Neuronal stem cell (in vitro differentiated cells): ENCODE results near the gene FAM117B.

Experiments
- DNase-seq: peaks from one replicate; pipeline ENCODE4 v3.0.0-alpha.2; 2013; ENCODE audit warnings: low spot score
- H2AFZ ChIP-seq: one replicate; pipeline ENCODE4 v1.6.1; 2013; ENCODE audit warnings: mild to moderate bottlenecking, low read length, inconsistent platforms
- H2AK5ac ChIP-seq: 2 replicates; pipeline ENCODE4 v1.6.1; 2013; ENCODE audit warnings: low read depth, mild to moderate bottlenecking, inconsistent platforms, low read length, moderate library complexity, mixed read lengths
- H2BK120ac ChIP-seq: 2 replicates; pipeline ENCODE4 v1.6.1; 2013; ENCODE audit warnings: low read depth, mild to moderate bottlenecking, inconsistent platforms, low read length, moderate library complexity, mixed read lengths
- H2BK12ac ChIP-seq: one replicate; pipeline ENCODE4 v1.6.1; 2013; ENCODE audit warnings: low read length, inconsistent platforms
- H2BK15ac ChIP-seq: 2 replicates; pipeline ENCODE4 v1.6.1; 2013; ENCODE audit warnings: mild to moderate bottlenecking, low read length, inconsistent platforms, mixed read lengths
- H2BK5ac ChIP-seq: one replicate; pipeline ENCODE4 v1.6.1; 2013; ENCODE audit warnings: inconsistent platforms, mild to moderate bottlenecking, low read length, moderate library complexity
- H3K14ac ChIP-seq: one replicate; pipeline ENCODE4 v1.6.1; 2013; ENCODE audit warnings: low read length, inconsistent platforms
- H3K18ac ChIP-seq: 2 replicates; pipeline ENCODE4 v1.6.1; 2013; ENCODE audit warnings: low read length, inconsistent platforms
- H3K23ac ChIP-seq: 2 replicates; pipeline ENCODE4 v1.6.1; 2013; ENCODE audit warnings: low read depth, mild to moderate bottlenecking, mixed read lengths, low read length, inconsistent platforms; ENCODE audit not compliant: poor library complexity
- H3K27ac ChIP-seq: replicated peaks from 3 replicates; pipeline ENCODE4 v1.5.1; 2013; ENCODE audit warnings: low read length, inconsistent platforms
- H3K27me3 ChIP-seq, 3 experiments: 2 replicates each; pipeline ENCODE4 v1.6.1; 2013; ENCODE audit warnings: low read length in 3 of 3, mild to moderate bottlenecking in 2 of 3, inconsistent platforms in 1 of 3, low read depth in 1 of 3, mixed read lengths in 1 of 3, moderate library complexity in 1 of 3; ENCODE audit not compliant: control insufficient read depth in 3 of 3, insufficient read depth in 3 of 3
- H3K36me3 ChIP-seq, 2 donors: replicated peaks in 1 of 2; 2 replicates each; pipeline ENCODE4 v1.6.1; 2013; ENCODE audit warnings: low read length in 2 of 2; ENCODE audit not compliant: control insufficient read depth in 2 of 2, insufficient read depth in 2 of 2
- H3K4ac ChIP-seq: 2 replicates; pipeline ENCODE4 v1.6.1; 2013; ENCODE audit warnings: inconsistent platforms, mild to moderate bottlenecking, low read length, moderate library complexity
- H3K4me1 ChIP-seq, 2 donors: 1 replicate in 1 of 2; 2 replicates in 1 of 2; pipeline ENCODE4 v1.6.1; 2013; ENCODE audit warnings: low read length in 2 of 2, low read depth in 1 of 2; ENCODE audit not compliant: control insufficient read depth in 2 of 2, insufficient read depth in 1 of 2
- H3K4me2 ChIP-seq: one replicate; pipeline ENCODE4 v1.6.1; 2013; ENCODE audit warnings: mild to moderate bottlenecking, low read length, inconsistent platforms; ENCODE audit not compliant: insufficient read depth, poor library complexity, severe bottlenecking
- H3K4me3 ChIP-seq, 2 donors: 2 replicates each; pipeline ENCODE4 v1.5.1; 2013; ENCODE audit warnings: low read length in 2 of 2, mild to moderate bottlenecking in 2 of 2, inconsistent platforms in 1 of 2, moderate library complexity in 1 of 2
- H3K79me1 ChIP-seq: one replicate; pipeline ENCODE4 v1.6.1; 2013; ENCODE audit warnings: low read depth, mild to moderate bottlenecking, inconsistent platforms, low read length, moderate library complexity
- H3K9ac ChIP-seq: one replicate; pipeline ENCODE4 v1.6.1; 2013; ENCODE audit warnings: mild to moderate bottlenecking, low read depth, low read length, inconsistent platforms; ENCODE audit not compliant: poor library complexity
- H3K9me3 ChIP-seq, 2 donors: replicated peaks in 1 of 2; 2 replicates each; pipeline versions ENCODE3 to v1.6.1; 2013; ENCODE audit warnings: low read length in 2 of 2, mild to moderate bottlenecking in 2 of 2, inconsistent platforms in 1 of 2, low read depth in 1 of 2, mixed read lengths in 1 of 2, moderate library complexity in 1 of 2; ENCODE audit not compliant: control insufficient read depth in 2 of 2, insufficient read depth in 1 of 2
- H4K8ac ChIP-seq: one replicate; pipeline ENCODE4 v1.6.1; 2013; ENCODE audit warnings: low read depth, mild to moderate bottlenecking, inconsistent platforms, low read length, moderate library complexity
- H4K91ac ChIP-seq: one replicate; pipeline ENCODE4 v1.6.1; 2013; ENCODE audit warnings: low read length, low read depth, mild to moderate bottlenecking, inconsistent platforms; ENCODE audit not compliant: poor library complexity
- WGBS, 2 donors: extraction: QIAGEN DNeasy Blood & Tissue Kit; methylation state at CpG; one replicate each; pipeline ENCODE4 v1.1.7; 2013; ENCODE audit warnings: missing lambda C conversion rate in 2 of 2, mixed read lengths in 1 of 2; ENCODE audit not compliant: insufficient read length in 2 of 2, insufficient replicate concordance in 1 of 2; ENCODE audit errors: extremely low coverage in 2 of 2; 5-methylcytosine and 5-hydroxymethylcytosine counted together

Gene FAM117B

GRCh38 chr2:202758604-202759003, 123.8 kb downstream of the FAM117B start:
- no CpG with 5 or more reads among the region's 2 CpGs for WGBS, 2 donors

GRCh38 chr2:202760848-202761247, 126.1 kb downstream of the FAM117B start:
- Histone ChIP-seq H4K8ac (no peak overlapping the region), H3K27ac (no peak overlapping the region), H3K23ac (no peak overlapping the region), H2AFZ (no peak overlapping the region), H3K4me1 (no peaks in the 10 kb centered on the region), H3K18ac (no peak overlapping the region), H2BK15ac (no peak overlapping the region), H4K91ac (no peak overlapping the region), H3K79me1 (no peaks in the 10 kb centered on the region), H3K4me3 (no peak overlapping the region), H2BK12ac (no peak overlapping the region), H3K14ac (no peak overlapping the region), H2AK5ac (no peak overlapping the region), H3K4ac (no peak overlapping the region), H3K36me3 (peaks cover 11 to 87% of the 10 kb centered on the region in 2 donors), H3K9me3 (no peaks in the 10 kb centered on the region), H3K9ac (no peak overlapping the region), H3K4me2 (no peak overlapping the region), H2BK5ac (no peak overlapping the region), H2BK120ac (no peak overlapping the region), H3K27me3 (no peaks in the 10 kb centered on the region)
- no CpG with 5 or more reads among the region's 2 CpGs for WGBS, 2 donors
- no peak for DNase-seq

More at GRCh38 chr2:202758604-202759003, 123.8 kb downstream of the FAM117B start:
- H2AFZ ChIP-seq: no peak overlapping the region
- no peak overlapping the region for H3K4me3 ChIP-seq
- H2BK12ac ChIP-seq: no peak overlapping the region
- H3K4me2 ChIP-seq: no peak overlapping the region
- no peak overlapping the region for H3K23ac ChIP-seq
- no peaks in the 10 kb centered on the region for H3K79me1 ChIP-seq
- no peak overlapping the region for H3K4ac ChIP-seq
- H2BK5ac ChIP-seq: no peak overlapping the region
- no peak overlapping the region for H4K8ac ChIP-seq
- no peak overlapping the region for H3K14ac ChIP-seq
- no peak overlapping the region for H4K91ac ChIP-seq
- H3K9ac ChIP-seq: no peak overlapping the region
- no peaks in the 10 kb centered on the region for H3K27me3 ChIP-seq
- H3K36me3 ChIP-seq: peaks cover 6 to 73% of the 10 kb centered on the region in 2 donors
- no peak overlapping the region for H3K18ac ChIP-seq
- no peak overlapping the region for H2BK120ac ChIP-seq
- no peak for DNase-seq
- no peaks in the 10 kb centered on the region for H3K9me3 ChIP-seq
- no peaks in the 10 kb centered on the region for H3K4me1 ChIP-seq
- no peak overlapping the region for H2AK5ac ChIP-seq
- no peak overlapping the region for H3K27ac ChIP-seq
- no peak overlapping the region for H2BK15ac ChIP-seq

- H3K9me3 ChIP-seq: no peaks in the 10 kb centered on the region
Measured at GRCh38 chr2:202762556-202762955, 127.8 kb downstream of the FAM117B start.

GRCh38 chr2:202763916-202764315, 129.1 kb downstream of the FAM117B start:
- H2AK5ac ChIP-seq: no peak overlapping the region

More at GRCh38 chr2:202762556-202762955, 127.8 kb downstream of the FAM117B start:
- H2BK120ac ChIP-seq: no peak overlapping the region
- H3K36me3 ChIP-seq: peaks cover 6 to 82% of the 10 kb centered on the region in 2 donors
- no peak overlapping the region for H3K9ac ChIP-seq
- H2BK15ac ChIP-seq: no peak overlapping the region
- H4K91ac ChIP-seq: no peak overlapping the region
- no peak overlapping the region for H3K4me3 ChIP-seq
- H3K4me2 ChIP-seq: no peak overlapping the region
- WGBS, 2 donors: no CpG with 5 or more reads among the region's 4 CpGs
- no peak overlapping the region for H2BK5ac ChIP-seq
- no peak overlapping the region for H4K8ac ChIP-seq
- no peaks in the 10 kb centered on the region for H3K79me1 ChIP-seq
- no peak overlapping the region for H3K23ac ChIP-seq
- H3K18ac ChIP-seq: no peak overlapping the region
- no peak overlapping the region for H2AFZ ChIP-seq
- no peak for DNase-seq
- no peak overlapping the region for H2AK5ac ChIP-seq
- no peak overlapping the region for H3K27ac ChIP-seq
- H3K27me3 ChIP-seq: no peaks in the 10 kb centered on the region
- H2BK12ac ChIP-seq: no peak overlapping the region
- H3K4me1 ChIP-seq: no peaks in the 10 kb centered on the region
- H3K14ac ChIP-seq: no peak overlapping the region
- H3K4ac ChIP-seq: no peak overlapping the region

More at GRCh38 chr2:202763916-202764315, 129.1 kb downstream of the FAM117B start:
- Histone ChIP-seq H3K79me1 (no peaks in the 10 kb centered on the region), H2AFZ (no peak overlapping the region), H2BK120ac (no peak overlapping the region), H2BK5ac (no peak overlapping the region), H3K4ac (no peak overlapping the region), H3K14ac (no peak overlapping the region), H3K18ac (no peak overlapping the region), H4K8ac (no peak overlapping the region), H2BK12ac (no peak overlapping the region), H3K4me1 (no peaks in the 10 kb centered on the region), H3K23ac (no peak overlapping the region), H3K9ac (no peak overlapping the region), H3K27me3 (no peaks in the 10 kb centered on the region), H3K27ac (no peak overlapping the region), H3K4me3 (no peak overlapping the region), H3K36me3 (peaks cover 6 to 71% of the 10 kb centered on the region in 2 donors), H4K91ac (no peak overlapping the region), H2BK15ac (no peak overlapping the region), H3K4me2 (no peak overlapping the region), H3K9me3 (no peaks in the 10 kb centered on the region)
- no CpG with 5 or more reads among the region's 1 CpG for WGBS, 2 donors
- DNase-seq: no peak
